Activated CD8-positive, alpha-beta memory T cell treated with anti-CD3 and anti-CD28 coated beads for 48 hours (primary cell): ENCODE measurements around the gene KDM3B.

Experiments used
- DNase-seq, 3 experiments: peaks; one replicate each; pipeline ENCODE4 v3.0.0-alpha.2; 2020; ENCODE audit warnings: low read depth in 2 of 3, low spot score in 2 of 3

KDM3B gene

DNA sequence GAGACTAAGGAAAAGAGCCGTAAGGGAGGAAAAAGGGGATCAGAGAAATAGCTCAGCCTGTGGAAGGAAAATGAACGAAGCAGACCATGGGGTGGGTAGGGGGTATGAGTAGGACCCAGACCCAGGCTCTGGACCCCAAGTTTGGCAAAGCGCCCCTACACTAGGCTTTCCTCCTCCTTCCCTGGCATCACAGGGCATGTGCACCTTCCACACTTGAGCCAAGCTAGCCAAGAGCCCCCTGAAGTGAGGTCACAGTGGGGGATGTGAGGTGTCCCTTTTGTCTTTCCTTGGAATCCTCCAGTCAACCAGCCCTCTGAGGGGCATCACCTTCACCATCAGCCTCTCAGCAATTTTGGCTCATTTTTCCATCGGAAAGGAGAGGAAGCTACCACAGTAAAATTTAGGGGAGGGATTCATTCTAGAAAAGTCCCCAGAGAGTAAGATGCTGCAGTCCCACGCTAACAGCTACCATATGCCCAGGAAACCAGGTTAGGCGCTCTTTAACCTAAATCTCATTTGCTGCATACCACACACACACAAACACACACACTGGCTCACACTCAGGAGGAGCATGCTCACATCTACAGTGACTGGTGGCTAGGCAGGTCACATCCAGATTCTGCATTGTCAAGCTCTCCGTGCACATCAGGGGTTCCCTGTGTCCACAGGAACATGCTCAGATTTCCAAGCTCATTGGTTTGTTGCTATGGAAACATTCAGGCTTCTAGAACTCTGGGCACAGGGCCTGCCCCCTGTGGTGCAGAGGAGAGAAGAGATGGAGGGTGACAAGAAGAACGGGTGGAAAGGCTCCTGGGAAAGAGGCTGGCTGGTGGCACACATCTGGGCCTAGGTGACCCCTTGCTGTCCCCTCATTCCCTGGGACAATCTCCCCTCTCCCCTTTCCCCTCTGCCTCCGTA is 96.3 kb downstream of the KDM3B start:
- no peak for DNase-seq

- peak; percentile 47 to 86 (median 83) for DNase-seq
Measured at GRCh38 chr5:138449501-138450239, 97.2 kb downstream of the KDM3B start.

GRCh38 chr5:138450971-138451370 is 98.5 kb downstream of the KDM3B start:
- DNase-seq = no peak

DNA sequence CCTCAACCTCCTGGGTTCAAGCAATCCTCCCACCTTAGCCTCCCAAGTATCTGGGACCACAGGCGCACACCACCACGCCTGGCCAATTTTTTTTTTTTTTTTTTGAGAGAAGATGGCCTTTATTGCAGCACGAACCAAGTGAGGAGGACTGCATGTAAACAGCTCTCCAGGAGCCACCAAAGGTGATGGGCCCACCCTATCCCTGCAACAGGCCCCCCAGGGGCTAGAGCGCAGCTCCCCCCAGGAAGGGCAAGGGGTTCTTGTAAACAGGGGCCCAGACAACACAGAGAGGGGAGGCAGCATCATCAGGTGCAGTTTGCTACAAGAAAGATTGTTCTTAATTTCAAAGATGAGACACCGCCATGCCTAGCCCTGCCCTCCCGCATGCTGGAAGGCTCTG is 100.2 kb downstream of the KDM3B start:
- DNase-seq = no peak

GRCh38 chr5:138453590-138453989 is 101.1 kb downstream of the KDM3B start:
- no peak for DNase-seq

DNA sequence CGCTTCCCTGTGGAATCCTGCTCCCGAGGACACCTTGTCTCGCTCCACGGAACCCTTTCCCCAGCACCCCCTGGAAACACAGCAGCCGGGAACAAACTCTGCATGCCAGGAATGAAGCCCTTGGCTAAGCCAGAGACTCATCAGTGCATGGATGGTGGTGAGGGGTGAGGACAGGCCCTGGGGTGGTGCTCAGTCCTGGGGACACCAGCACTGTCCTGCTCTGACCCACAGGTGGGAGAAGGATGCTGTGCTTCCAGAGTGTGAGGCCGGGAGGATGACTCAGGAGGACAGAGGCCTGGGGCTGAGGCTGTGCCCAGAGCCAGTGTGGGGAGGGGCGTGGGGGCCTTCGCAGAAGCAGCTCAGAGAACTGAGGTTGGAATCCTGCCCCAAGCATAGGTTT is 101.6 kb downstream of the KDM3B start:
- DNase-seq = no peak

- DNase-seq = no peak
Measured at GRCh38 chr5:138455232-138455930, 102.9 kb downstream of the KDM3B start.

GRCh38 chr5:138457531-138458275 is 105.2 kb downstream of the KDM3B start:
- no peak for DNase-seq

- no peak for DNase-seq
Measured at GRCh38 chr5:138458384-138458783, 105.9 kb downstream of the KDM3B start.

GRCh38 chr5:138458856-138459255 is 106.4 kb downstream of the KDM3B start:
- no peak for DNase-seq

- peak; percentile 57 to 82 (median 69) for DNase-seq
Measured at GRCh38 chr5:138459311-138459933, 106.9 kb downstream of the KDM3B start.

- no peak for DNase-seq
Measured at GRCh38 chr5:138460032-138460693, 107.7 kb downstream of the KDM3B start.

GRCh38 chr5:138461343-138462125 is 109.0 kb downstream of the KDM3B start:
- DNase-seq = no peak

GRCh38 chr5:138463419-138464007 is 111.0 kb downstream of the KDM3B start:
- DNase-seq = no peak

DNA sequence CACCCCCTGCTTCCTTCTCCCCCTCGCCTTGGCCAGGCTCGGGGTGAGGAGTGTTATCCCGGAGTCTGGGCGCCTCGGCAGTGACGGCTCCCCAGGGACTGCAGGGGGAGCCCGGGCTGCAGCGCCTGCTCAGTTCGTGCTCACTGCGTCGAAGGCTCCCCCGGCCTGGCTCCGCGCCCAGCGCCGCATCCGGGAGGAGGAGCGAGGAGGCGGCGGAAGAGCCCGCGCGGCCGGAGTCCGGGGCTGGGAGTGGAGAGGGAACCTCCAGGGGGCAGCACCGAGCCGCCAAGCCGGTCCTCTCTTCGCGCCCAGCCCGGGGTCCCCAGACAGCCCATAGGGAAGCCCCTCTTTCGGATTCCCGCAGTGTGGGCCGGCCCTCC is 111.5 kb downstream of the KDM3B start:
- peak; percentile 88 to 93 (median 89) for DNase-seq

DNA sequence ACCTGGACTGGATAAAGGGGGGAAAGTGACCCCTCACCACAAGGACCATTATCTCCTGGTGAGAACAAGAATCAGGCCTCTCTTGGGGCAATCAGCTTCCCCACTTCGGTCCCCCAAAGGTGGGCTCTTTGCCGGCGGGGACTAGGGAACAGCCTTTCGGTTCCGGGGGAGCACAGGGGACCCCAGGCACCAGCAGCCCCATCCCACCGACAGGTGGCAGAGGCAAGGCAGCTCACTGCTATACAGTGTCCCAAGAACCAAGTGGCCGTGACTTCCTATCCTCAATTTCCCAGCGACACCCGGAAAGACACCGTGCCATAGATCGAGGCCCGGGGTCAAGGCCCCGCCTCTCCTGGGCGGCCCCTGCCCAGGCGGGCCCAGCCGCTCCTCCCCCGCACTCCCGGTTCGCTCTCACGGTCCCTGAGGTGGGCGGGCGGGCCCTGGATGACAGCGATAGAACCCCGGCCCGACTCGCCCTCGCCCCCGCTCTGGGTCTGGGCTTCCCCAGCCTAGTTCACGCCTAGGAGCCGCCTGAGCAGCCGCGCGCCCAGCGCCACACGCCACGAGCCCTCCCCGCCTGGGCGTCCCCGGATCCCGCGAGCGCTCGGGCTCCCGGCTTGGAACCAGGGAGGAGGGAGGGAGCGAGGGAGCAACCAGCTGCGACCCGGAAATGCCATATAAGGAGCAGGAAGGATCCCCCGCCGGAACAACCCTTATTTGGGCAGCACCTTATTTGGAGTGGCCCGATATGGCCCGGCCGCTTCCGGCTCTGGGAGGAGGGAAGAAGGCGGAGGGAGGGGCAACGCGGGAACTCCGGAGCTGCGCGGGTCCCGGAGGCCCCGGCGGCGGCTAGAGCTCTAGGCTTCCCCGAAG is 112.1 kb downstream of the KDM3B start:
- peak; percentile 84 to 97 (median 90) for DNase-seq

DNA sequence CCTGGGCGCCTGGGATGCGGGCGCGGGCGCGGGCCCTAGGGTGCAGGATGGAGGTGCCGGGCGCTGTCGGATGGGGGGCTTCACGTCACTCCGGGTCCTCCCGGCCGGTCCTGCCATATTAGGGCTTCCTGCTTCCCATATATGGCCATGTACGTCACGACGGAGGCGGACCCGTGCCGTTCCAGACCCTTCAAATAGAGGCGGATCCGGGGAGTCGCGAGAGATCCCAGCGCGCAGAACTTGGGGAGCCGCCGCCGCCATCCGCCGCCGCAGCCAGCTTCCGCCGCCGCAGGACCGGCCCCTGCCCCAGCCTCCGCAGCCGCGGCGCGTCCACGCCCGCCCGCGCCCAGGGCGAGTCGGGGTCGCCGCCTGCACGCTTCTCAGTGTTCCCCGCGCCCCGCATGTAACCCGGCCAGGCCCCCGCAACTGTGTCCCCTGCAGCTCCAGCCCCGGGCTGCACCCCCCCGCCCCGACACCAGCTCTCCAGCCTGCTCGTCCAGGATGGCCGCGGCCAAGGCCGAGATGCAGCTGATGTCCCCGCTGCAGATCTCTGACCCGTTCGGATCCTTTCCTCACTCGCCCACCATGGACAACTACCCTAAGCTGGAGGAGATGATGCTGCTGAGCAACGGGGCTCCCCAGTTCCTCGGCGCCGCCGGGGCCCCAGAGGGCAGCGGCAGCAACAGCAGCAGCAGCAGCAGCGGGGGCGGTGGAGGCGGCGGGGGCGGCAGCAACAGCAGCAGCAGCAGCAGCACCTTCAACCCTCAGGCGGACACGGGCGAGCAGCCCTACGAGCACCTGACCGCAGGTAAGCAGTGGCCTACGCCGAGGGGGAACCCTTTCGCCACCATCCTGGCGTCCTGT is 113.0 kb downstream of the KDM3B start, which contains the start of gene EGR1:
EGR1 (plus strand) TSS at position 219 of the 864 bp plus-strand sequence; CDS start at position 502, 283 bp downstream.
- DNase-seq = peak in 2 of 3 experiments; percentile 85 to 93
